ENCODE measurements around the gene MCC. TPM values are rescaled to one million over a fixed set of nuclear protein-coding genes. Genes with fewer than 3 reads are reported as not detected.

The MCC gene
- total and polyA plus RNA-seq, 2 donors (not counting 1 experiment from before 2014, with no cell fraction given) = 3.2 to 41.3 TPM

- no peak overlapping the region for H3K9ac ChIP-seq (ENCODE audit: insufficient read depth, low read length)
Observed at GRCh38 chr5:113358696-113359095, 129.6 kb downstream of the MCC start.

GRCh38 chr5:113357696-113358476 is 130.4 kb downstream of the MCC start:
- Histone ChIP-seq H4K20me1 (ENCODE audit: control insufficient read depth, extremely low read depth, insufficient read depth, low read length) (no peaks in the 10 kb centered on the region), H3K4me3 (replicated peaks in 1 of 4; ENCODE audit: control extremely low read depth in 1 of 4, insufficient read depth in 1 of 4, low read depth in 3 of 4, low read length in 4 of 4) (no peak overlapping the region), H3K36me3 (ENCODE audit: control insufficient read depth, insufficient read depth, low read length) (no peaks in the 10 kb centered on the region), H3K9me3 (ENCODE audit: control insufficient read depth, insufficient read depth, low read depth, low read length) (no peaks in the 10 kb centered on the region), H3K4me2 (ENCODE audit: extremely low read depth, insufficient read depth, low read length) (no peak overlapping the region), H3K27ac (ENCODE audit: insufficient read depth, low read length) (no peak overlapping the region), H3K9ac (ENCODE audit: insufficient read depth, low read length) (no peak overlapping the region), H3K27me3 (ENCODE audit: control insufficient read depth, insufficient read depth, low read length) (no peaks in the 10 kb centered on the region), H3K4me1 (ENCODE audit: control insufficient read depth, extremely low read depth, insufficient read depth, low read length) (no peaks in the 10 kb centered on the region), H2AFZ (ENCODE audit: low read length) (no peak overlapping the region), H3K79me2 (ENCODE audit: control insufficient read depth, insufficient read depth, low read length) (no peaks in the 10 kb centered on the region)
- TF ChIP-seq EZH2 (IDR thresholded peaks at IDR 0.05; ENCODE audit: low read length, missing control alignments) = no peak
- TF ChIP-seq, protein P1, sequence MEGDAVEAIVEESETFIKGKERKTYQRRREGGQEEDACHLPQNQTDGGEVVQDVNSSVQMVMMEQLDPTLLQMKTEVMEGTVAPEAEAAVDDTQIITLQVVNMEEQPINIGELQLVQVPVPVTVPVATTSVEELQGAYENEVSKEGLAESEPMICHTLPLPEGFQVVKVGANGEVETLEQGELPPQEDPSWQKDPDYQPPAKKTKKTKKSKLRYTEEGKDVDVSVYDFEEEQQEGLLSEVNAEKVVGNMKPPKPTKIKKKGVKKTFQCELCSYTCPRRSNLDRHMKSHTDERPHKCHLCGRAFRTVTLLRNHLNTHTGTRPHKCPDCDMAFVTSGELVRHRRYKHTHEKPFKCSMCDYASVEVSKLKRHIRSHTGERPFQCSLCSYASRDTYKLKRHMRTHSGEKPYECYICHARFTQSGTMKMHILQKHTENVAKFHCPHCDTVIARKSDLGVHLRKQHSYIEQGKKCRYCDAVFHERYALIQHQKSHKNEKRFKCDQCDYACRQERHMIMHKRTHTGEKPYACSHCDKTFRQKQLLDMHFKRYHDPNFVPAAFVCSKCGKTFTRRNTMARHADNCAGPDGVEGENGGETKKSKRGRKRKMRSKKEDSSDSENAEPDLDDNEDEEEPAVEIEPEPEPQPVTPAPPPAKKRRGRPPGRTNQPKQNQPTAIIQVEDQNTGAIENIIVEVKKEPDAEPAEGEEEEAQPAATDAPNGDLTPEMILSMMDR (conservative IDR thresholded peaks at IDR 0.05 in 1 of 2, IDR thresholded peaks at IDR 0.05 in 1 of 2; ENCODE audit: low read depth in 1 of 2, low read length in 2 of 2) = no peak
- DNase-seq (ENCODE audit: low read depth in 2 of 2) = peak in 1 of 2 donors; percentile 53

More at GRCh38 chr5:113358696-113359095, 129.6 kb downstream of the MCC start:
- Histone ChIP-seq H3K79me2 (ENCODE audit: control insufficient read depth, insufficient read depth, low read length) (no peaks in the 10 kb centered on the region), H2AFZ (ENCODE audit: low read length) (no peak overlapping the region), H3K4me1 (ENCODE audit: control insufficient read depth, extremely low read depth, insufficient read depth, low read length) (no peaks in the 10 kb centered on the region), H3K36me3 (ENCODE audit: control insufficient read depth, insufficient read depth, low read length) (no peaks in the 10 kb centered on the region), H4K20me1 (ENCODE audit: control insufficient read depth, extremely low read depth, insufficient read depth, low read length) (no peaks in the 10 kb centered on the region), H3K27ac (ENCODE audit: insufficient read depth, low read length) (no peak overlapping the region), H3K27me3 (ENCODE audit: control insufficient read depth, insufficient read depth, low read length) (no peaks in the 10 kb centered on the region), H3K4me3 (replicated peaks in 1 of 4; ENCODE audit: control extremely low read depth in 1 of 4, insufficient read depth in 1 of 4, low read depth in 3 of 4, low read length in 4 of 4) (no peak overlapping the region), H3K9me3 (ENCODE audit: control insufficient read depth, insufficient read depth, low read depth, low read length) (no peaks in the 10 kb centered on the region), H3K4me2 (ENCODE audit: extremely low read depth, insufficient read depth, low read length) (no peak overlapping the region)
- DNase-seq (ENCODE audit: low read depth in 2 of 2) = no peak
- no peak for TF ChIP-seq EZH2 (IDR thresholded peaks at IDR 0.05; ENCODE audit: low read length, missing control alignments)
- TF ChIP-seq, protein P1 (conservative IDR thresholded peaks at IDR 0.05 in 1 of 2, IDR thresholded peaks at IDR 0.05 in 1 of 2; ENCODE audit: low read depth in 1 of 2, low read length in 2 of 2) = no peak

DNA sequence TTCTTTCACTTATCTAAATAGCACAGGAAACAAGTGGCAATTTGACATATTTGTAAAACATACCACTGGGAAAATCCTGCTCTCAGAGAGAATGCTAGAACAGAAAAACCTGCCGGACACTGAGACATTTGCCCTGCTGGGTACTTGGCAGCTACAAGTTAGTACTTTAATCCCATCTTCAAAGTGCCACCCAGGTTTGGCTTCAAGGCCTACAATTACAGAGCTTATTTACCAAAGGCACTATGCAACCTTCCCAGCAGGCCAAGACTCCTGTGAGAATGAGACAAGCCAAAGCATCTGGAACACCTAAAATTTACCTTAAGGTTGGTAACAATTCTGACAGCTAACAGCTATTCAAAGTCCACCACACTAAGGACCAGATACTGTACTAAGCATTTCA is 131.8 kb downstream of the MCC start:
- no peaks in the 10 kb centered on the region for H3K9me3 ChIP-seq (ENCODE audit: control insufficient read depth, insufficient read depth, low read depth, low read length)

More for the DNA sequence above, 131.8 kb downstream of the MCC start:
- H3K79me2 ChIP-seq (ENCODE audit: control insufficient read depth, insufficient read depth, low read length) = no peaks in the 10 kb centered on the region
- no peaks in the 10 kb centered on the region for H3K4me1 ChIP-seq (ENCODE audit: control insufficient read depth, extremely low read depth, insufficient read depth, low read length)
- no peak overlapping the region for H3K4me3 ChIP-seq (replicated peaks in 1 of 4; ENCODE audit: control extremely low read depth in 1 of 4, insufficient read depth in 1 of 4, low read depth in 3 of 4, low read length in 4 of 4)
- H3K9ac ChIP-seq (ENCODE audit: insufficient read depth, low read length) = no peak overlapping the region
- no peak overlapping the region for H3K4me2 ChIP-seq (ENCODE audit: extremely low read depth, insufficient read depth, low read length)
- no peaks in the 10 kb centered on the region for H3K27me3 ChIP-seq (ENCODE audit: control insufficient read depth, insufficient read depth, low read length)
- no peak overlapping the region for H3K27ac ChIP-seq (ENCODE audit: insufficient read depth, low read length)
- no peak overlapping the region for H2AFZ ChIP-seq (ENCODE audit: low read length)
- no peaks in the 10 kb centered on the region for H3K36me3 ChIP-seq (ENCODE audit: control insufficient read depth, insufficient read depth, low read length)
- no peaks in the 10 kb centered on the region for H4K20me1 ChIP-seq (ENCODE audit: control insufficient read depth, extremely low read depth, insufficient read depth, low read length)
- DNase-seq (ENCODE audit: low read depth in 2 of 2) = no peak
- TF ChIP-seq, protein P1 (conservative IDR thresholded peaks at IDR 0.05 in 1 of 2, IDR thresholded peaks at IDR 0.05 in 1 of 2; ENCODE audit: low read depth in 1 of 2, low read length in 2 of 2) = no peak
- no peak for TF ChIP-seq EZH2 (IDR thresholded peaks at IDR 0.05; ENCODE audit: low read length, missing control alignments)
